ENCODE data around the gene TENM4.

TENM4 gene

GRCh38 chr11:79147731-79148130 lies 293.1 kb downstream of the TENM4 start:
- intact Hi-C loops (cut with DNase I; ENCODE audit: low total_unique reads), result no loop called here
- no peak for TF ChIP-seq CTCF (IDR thresholded peaks at IDR 0.05)

GRCh38 chr11:79147011-79147410 lies 293.8 kb downstream of the TENM4 start:
- no peak for DNase-seq
- intact Hi-C loops (cut with DNase I; ENCODE audit: low total_unique reads), result no loop called here
- Histone ChIP-seq H3K27ac (no peak overlapping the region), H3K4me1 (peaks cover 0 to 11% (median 1%) of the 10 kb centered on the region in 4 donors), H3K4me3 (no peak overlapping the region), H3K36me3 (no peaks in the 10 kb centered on the region), H3K27me3 (no peaks in the 10 kb centered on the region), H3K9me3 (peaks cover 0 to 5% (median 0%) of the 10 kb centered on the region in 3 donors)
- TF ChIP-seq CTCF (IDR thresholded peaks at IDR 0.05), result no peak

More at GRCh38 chr11:79147731-79148130, 293.1 kb downstream of the TENM4 start:
- H3K27ac ChIP-seq, result no peak overlapping the region
- DNase-seq, result no peak
- H3K4me1 ChIP-seq, result peaks cover 0 to 18% (median 8%) of the 10 kb centered on the region in 4 donors
- H3K4me3 ChIP-seq, result no peak overlapping the region
- no peaks in the 10 kb centered on the region for H3K9me3 ChIP-seq
- H3K36me3 ChIP-seq, result no peaks in the 10 kb centered on the region
- no peaks in the 10 kb centered on the region for H3K27me3 ChIP-seq

- no peak overlapping the region for H3K27ac ChIP-seq
- intact Hi-C loops (cut with DNase I; ENCODE audit: low total_unique reads), result no loop called here
- no peak for DNase-seq
- peaks cover 0 to 8% (median 0%) of the 10 kb centered on the region in 3 donors for H3K9me3 ChIP-seq
- TF ChIP-seq CTCF (IDR thresholded peaks at IDR 0.05), result no peak
- no peaks in the 10 kb centered on the region for H3K27me3 ChIP-seq
- no peaks in the 10 kb centered on the region for H3K36me3 ChIP-seq
- no peak overlapping the region for H3K4me3 ChIP-seq
- H3K4me1 ChIP-seq, result no peaks in the 10 kb centered on the region
These were observed 300.9 kb downstream of the TENM4 start for GRCh38 chr11:79139900-79140299.

GRCh38 chr11:79129702-79130101 lies 311.1 kb downstream of the TENM4 start:
- H3K36me3 ChIP-seq, result no peaks in the 10 kb centered on the region
- H3K27me3 ChIP-seq, result no peaks in the 10 kb centered on the region
- no peak for TF ChIP-seq CTCF (IDR thresholded peaks at IDR 0.05)
- no peak for DNase-seq
- no peak overlapping the region for H3K27ac ChIP-seq
- H3K4me3 ChIP-seq, result no peak overlapping the region
- intact Hi-C loops (cut with DNase I; ENCODE audit: low total_unique reads), result no loop called here
- H3K4me1 ChIP-seq, result no peaks in the 10 kb centered on the region
- H3K9me3 ChIP-seq, result peaks cover 0 to 22% (median 0%) of the 10 kb centered on the region in 3 donors

- Histone ChIP-seq H3K9me3 (peaks cover 0 to 22% (median 0%) of the 10 kb centered on the region in 3 donors), H3K4me3 (no peak overlapping the region), H3K36me3 (no peaks in the 10 kb centered on the region), H3K4me1 (no peaks in the 10 kb centered on the region), H3K27ac (no peak overlapping the region), H3K27me3 (no peaks in the 10 kb centered on the region)
- no peak for DNase-seq
- TF ChIP-seq CTCF (IDR thresholded peaks at IDR 0.05), result no peak
- intact Hi-C loops (cut with DNase I; ENCODE audit: low total_unique reads), result no loop called here
These were observed 312.5 kb downstream of the TENM4 start for GRCh38 chr11:79128291-79128690.

GRCh38 chr11:79122759-79123158 lies 318.1 kb downstream of the TENM4 start:
- no peak for DNase-seq
- H3K27ac ChIP-seq, result no peak overlapping the region
- H3K4me1 ChIP-seq, result no peaks in the 10 kb centered on the region
- H3K36me3 ChIP-seq, result no peaks in the 10 kb centered on the region
- TF ChIP-seq CTCF (IDR thresholded peaks at IDR 0.05), result no peak
- H3K27me3 ChIP-seq, result no peaks in the 10 kb centered on the region
- H3K9me3 ChIP-seq, result peaks cover 0 to 14% (median 0%) of the 10 kb centered on the region in 3 donors
- intact Hi-C loops (cut with DNase I; ENCODE audit: low total_unique reads), result no loop called here
- H3K4me3 ChIP-seq, result no peak overlapping the region
